Naive thymus-derived CD8-positive, alpha-beta T cell (primary cell): ENCODE measurements around the gene GPD2. TPM values are rescaled to one million over a fixed set of nuclear protein-coding genes. Genes with fewer than 3 reads are reported as not detected.

Source experiments
- ATAC-seq, 2 donors: fragments of 150-1000 bp; cut with Tn5 transposase in 1 of 2; sonication (Bioruptor Pico), chemical (Tn5 transposase) in 1 of 2; 1 replicate in 1 of 2; 2 replicates in 1 of 2; pipeline ENCODE4 v1.10.0; 2021; ENCODE audit warnings: mild to moderate bottlenecking in 2 of 2, moderate library complexity in 2 of 2
- POLR2A ChIA-PET: fragments of 350-600 bp; sonication (Branson Sonifier 250); formaldehyde crosslinking; loops from one replicate; lab custom pipeline; 2021; ENCODE audit warnings: antibody characterized with exemption; lab: Charles Lee
- DNase-seq, 10 donors: peaks; one replicate each; pipeline versions ENCODE4 v3.0.0 to v3.0.0-alpha.2; 2020 to 2022
- H3K27ac Mint-ChIP-seq, 10 donors: one replicate each; pipeline ENCODE4 v1.8.0; 2020 to 2022; ENCODE audit warnings: mild to moderate bottlenecking in 10 of 10, mixed read lengths in 10 of 10, moderate library complexity in 4 of 10, inconsistent platforms in 1 of 10
- H3K27me3 Mint-ChIP-seq, 5 donors: one replicate each; pipeline ENCODE4 v1.8.0; 2021 to 2022; ENCODE audit warnings: mixed read lengths in 5 of 5
- H3K36me3 Mint-ChIP-seq, 3 donors: one replicate each; pipeline ENCODE4 v1.8.0; 2020 to 2022; ENCODE audit warnings: mixed read lengths in 3 of 3, mild to moderate bottlenecking in 2 of 3, inconsistent platforms in 1 of 3
- H3K4me1 Mint-ChIP-seq, 4 donors: one replicate each; pipeline ENCODE4 v1.8.0; 2021 to 2022; ENCODE audit warnings: mixed read lengths in 4 of 4
- H3K4me3 Mint-ChIP-seq, 10 donors: one replicate each; pipeline ENCODE4 v1.8.0; 2020 to 2022; ENCODE audit warnings: mild to moderate bottlenecking in 10 of 10, mixed read lengths in 10 of 10, moderate library complexity in 6 of 10, inconsistent platforms in 1 of 10
- H3K9me3 Mint-ChIP-seq, 9 donors: one replicate each; pipeline ENCODE4 v1.8.0; 2020 to 2022; ENCODE audit warnings: mixed read lengths in 9 of 9, mild to moderate bottlenecking in 3 of 9, inconsistent platforms in 1 of 9, moderate library complexity in 1 of 9
- polyA plus RNA-seq, 3 donors: library from polyadenylated mRNA; unstranded; fragments of 300-500 nt; fragmentation: Illumina TruSeq; gene quantifications; one replicate each; pipeline ENCODE4 v1.2.3, GENCODE V29; 2021
- total RNA-seq, 8 experiments: library from RNA in 2 of 8; stranded (reverse) in 2 of 8; gene quantifications; one replicate each; pipeline ENCODE4 v1.2.3 and lab custom pipeline; 2021 to 2026

The GPD2 gene
- 10 to 100 TPM in 1 of 2 experiments, 1 to 10 TPM in 1; 7.3 to 10.2 TPM for total RNA-seq
- polyA plus RNA-seq: 1 to 10 TPM; 3.0 to 4.0 (median 3.9) TPM
- 13.3 to 64.5 (median 18.0) reads per million in 6 experiments for total RNA-seq (lab: John Stamatoyannopoulos, UW)

DNA sequence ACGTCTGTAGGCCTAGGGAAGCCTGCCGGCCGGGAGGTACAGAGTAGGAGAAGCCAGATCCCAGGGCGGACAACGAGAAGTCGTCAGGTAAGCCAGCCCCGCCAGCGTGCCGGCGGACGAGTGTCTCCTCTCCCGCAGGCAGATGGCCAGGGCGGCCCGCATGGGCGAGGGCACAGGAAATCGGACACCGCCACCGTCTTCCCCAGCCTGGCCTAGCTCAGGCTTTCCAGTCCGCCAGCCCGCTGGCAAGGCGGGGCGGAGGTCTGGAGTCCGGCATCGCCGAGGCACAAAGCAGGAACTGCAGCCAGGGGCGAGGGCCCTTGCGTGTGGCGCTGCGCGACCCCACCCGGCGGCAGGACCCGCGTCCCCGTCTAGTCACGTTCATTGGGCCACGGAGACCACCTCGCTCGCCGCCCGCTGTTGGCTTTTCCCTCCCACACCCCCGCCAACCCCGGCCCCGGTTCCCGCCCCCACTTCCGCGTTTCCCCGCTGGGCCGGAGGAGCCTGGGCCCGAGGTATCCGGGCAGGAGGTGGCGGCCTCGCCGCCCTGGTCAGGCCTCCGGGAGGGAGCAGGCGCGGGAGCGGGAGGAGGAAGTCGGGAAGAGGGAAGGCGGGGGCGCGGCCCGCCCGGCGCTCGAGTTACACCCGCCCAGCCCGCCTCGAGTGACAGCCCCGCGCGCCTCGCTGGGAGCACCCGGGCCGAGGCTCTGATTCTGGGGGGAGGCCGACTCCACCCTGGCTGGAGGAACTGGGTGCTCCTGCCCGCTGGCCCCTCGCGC is at the start of gene GPD2:
Gene GPD2 (plus strand): TSS at position 662 of the 779 bp plus-strand sequence. CDS start 39,727 bp downstream, outside the sequence.
- Mint-ChIP-seq H3K4me3 (peak within 1 kb of the TSS; percentile 90 to 99 (median 94)), H3K27ac (peak within 1 kb of the TSS; percentile 91 to 97 (median 94)), H3K9me3 (no peaks in the 10 kb centered on the region), H3K27me3 (no peaks in the 10 kb centered on the region), H3K36me3 (no peaks in the 10 kb centered on the region), H3K4me1 (peaks cover 17 to 37% (median 35%) of the 10 kb centered on the region in 4 donors)
- POLR2A ChIA-PET: interaction anchor here (0.9 to 3.7 kb wide), 4 partner anchors 35 to 102 kb away, joined by 7 to 32 read pairs (median 18); no protein-coding TSS in a partner anchor
- ATAC-seq (peak; percentile 68 to 76), DNase-seq (peak; percentile 28 to 76 (median 62))

DNA sequence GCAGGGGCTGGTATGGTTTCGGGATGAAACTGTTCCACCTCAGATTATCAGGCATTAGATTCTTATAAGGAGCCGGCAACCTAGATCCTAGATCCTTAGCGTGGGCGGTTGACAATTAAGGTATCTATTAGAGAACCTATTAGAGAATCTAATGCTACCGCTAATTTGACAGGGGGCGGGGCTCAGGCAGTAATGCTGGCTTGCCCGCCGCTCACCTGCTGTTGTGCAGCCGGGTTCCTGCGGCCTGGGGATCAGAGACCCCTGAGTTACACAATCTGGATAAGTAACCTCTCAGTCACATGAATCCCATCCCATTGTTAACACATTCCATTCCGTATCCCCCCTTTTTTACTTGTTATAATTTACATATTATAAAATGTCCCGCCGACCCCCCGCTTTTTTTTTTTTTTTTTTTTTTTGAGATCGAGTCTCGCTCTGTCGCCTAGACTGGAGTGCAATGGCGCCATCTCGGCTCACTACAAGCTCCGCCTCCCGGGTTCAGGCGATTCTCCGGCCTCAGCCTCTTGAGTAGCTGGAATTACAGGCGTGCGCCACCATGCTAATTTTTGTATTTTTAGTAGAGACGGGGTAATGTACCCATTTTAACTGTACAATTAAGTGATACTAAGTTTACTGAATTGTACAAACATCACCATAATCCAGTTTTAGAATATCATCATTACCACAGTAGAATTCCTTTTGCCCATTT is 42.0 kb upstream of the GPD2 start:
- Mint-ChIP-seq H3K4me3 (peak overlapping the region in 1 of 10 donors; percentile 38), H3K27ac (no peak overlapping the region), H3K36me3 (peaks cover 0 to 2% (median 0%) of the 10 kb centered on the region in 3 donors), H3K4me1 (peaks cover 2 to 14% (median 11%) of the 10 kb centered on the region in 4 donors), H3K9me3 (no peaks in the 10 kb centered on the region), H3K27me3 (peaks cover 0 to 7% (median 0%) of the 10 kb centered on the region in 5 donors)
- DNase-seq (no peak), ATAC-seq (no peak)
- POLR2A ChIA-PET: interaction anchor here (0.6 kb wide), 1 partner anchor 53 kb away, joined by 7 read pairs; no protein-coding TSS in a partner anchor

DNA sequence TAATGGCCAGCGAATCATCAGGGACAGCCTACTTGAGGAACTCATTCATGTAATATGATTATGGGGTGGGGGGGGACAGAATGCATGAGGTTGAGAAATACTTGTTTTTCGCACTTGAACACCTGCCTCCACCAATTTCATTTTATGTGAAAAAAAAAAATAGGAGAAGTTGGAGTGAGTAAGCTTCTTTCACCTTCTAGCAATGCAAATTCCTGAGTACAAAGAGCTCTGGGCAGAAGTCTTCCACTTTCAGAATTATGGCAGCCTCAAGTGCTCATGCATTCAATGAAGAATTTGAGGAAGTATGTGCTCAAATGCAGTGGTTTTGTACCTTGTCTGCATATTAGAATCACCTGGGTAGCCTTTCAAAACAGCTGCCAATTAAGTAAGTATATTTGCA is 40.1 kb upstream of the GPD2 start:
- Mint-ChIP-seq H3K4me1 (peaks cover 15 to 30% (median 26%) of the 10 kb centered on the region in 4 donors), H3K36me3 (peaks cover 0 to 6% (median 0%) of the 10 kb centered on the region in 3 donors), H3K4me3 (no peak overlapping the region), H3K27ac (no peak overlapping the region), H3K9me3 (peaks cover 0 to 6% (median 0%) of the 10 kb centered on the region in 9 donors), H3K27me3 (peaks cover 0 to 12% (median 0%) of the 10 kb centered on the region in 5 donors)
- POLR2A ChIA-PET: no interaction called here
- DNase-seq (no peak), ATAC-seq (no peak)

DNA sequence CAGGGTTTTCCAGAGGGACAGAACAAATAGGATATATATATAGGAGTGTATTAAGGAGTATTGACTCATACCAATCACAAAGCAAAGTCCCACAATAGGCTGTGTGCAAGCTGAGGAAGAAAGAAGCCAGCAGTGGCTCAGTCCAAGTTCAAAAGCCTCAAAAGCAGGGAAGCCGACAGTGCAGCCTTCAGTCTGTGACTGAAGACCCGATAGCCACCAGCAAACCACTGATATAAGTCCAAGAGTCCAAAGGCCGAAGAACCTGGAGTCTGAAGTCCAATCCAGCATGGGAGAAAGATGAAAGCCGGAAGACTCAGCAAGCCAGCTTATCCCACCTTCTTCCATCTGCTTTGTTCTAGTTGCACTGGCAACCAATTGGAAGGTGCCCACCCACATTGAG is 39.0 kb upstream of the GPD2 start:
- ATAC-seq (no peak), DNase-seq (no peak)
- peak overlapping the region in 1 of 10 donors; percentile 15 for H3K4me3 Mint-ChIP-seq

DNA sequence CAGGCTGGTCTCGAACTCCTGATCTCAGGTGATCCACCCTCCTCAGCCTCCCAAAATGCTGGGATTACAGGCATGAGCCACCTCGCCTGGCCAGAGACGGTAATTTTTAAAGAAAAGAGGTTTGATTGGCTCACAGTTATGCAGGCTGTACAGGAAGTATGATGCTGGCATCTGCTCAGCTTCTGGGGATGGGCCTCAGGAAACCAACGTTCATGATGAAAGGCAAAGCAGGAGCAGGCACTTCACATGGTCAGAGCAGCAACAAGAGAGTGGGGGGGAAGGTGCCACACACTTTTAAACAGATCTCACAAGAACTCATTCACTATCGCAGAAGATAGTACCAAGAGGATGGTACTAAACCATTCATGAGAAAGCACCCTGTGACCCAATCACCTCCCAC is 38.0 kb upstream of the GPD2 start:
- peaks cover 0 to 6% (median 0%) of the 10 kb centered on the region in 3 donors for H3K36me3 Mint-ChIP-seq
- peaks cover 15 to 36% (median 29%) of the 10 kb centered on the region in 4 donors for H3K4me1 Mint-ChIP-seq
- peaks cover 0 to 6% (median 0%) of the 10 kb centered on the region in 9 donors for H3K9me3 Mint-ChIP-seq
- no peak for ATAC-seq
- DNase-seq: peak in 1 of 10 donors; percentile 4
- peaks cover 0 to 9% (median 0%) of the 10 kb centered on the region in 5 donors for H3K27me3 Mint-ChIP-seq
- H3K27ac Mint-ChIP-seq: peak overlapping the region in 3 of 10 donors; percentile 17 to 56 (median 31)
- POLR2A ChIA-PET: no interaction called here
- peak overlapping the region in 4 of 10 donors; percentile 15 to 60 (median 52) for H3K4me3 Mint-ChIP-seq

More for the DNA sequence above, 39.0 kb upstream of the GPD2 start:
- Mint-ChIP-seq H3K36me3 (peaks cover 0 to 6% (median 0%) of the 10 kb centered on the region in 3 donors), H3K4me1 (peaks cover 15 to 36% (median 29%) of the 10 kb centered on the region in 4 donors), H3K27ac (peak overlapping the region in 3 of 10 donors; percentile 24 to 37 (median 33)), H3K9me3 (peaks cover 0 to 6% (median 0%) of the 10 kb centered on the region in 9 donors), H3K27me3 (peaks cover 0 to 12% (median 0%) of the 10 kb centered on the region in 5 donors)
- POLR2A ChIA-PET: no interaction called here

DNA sequence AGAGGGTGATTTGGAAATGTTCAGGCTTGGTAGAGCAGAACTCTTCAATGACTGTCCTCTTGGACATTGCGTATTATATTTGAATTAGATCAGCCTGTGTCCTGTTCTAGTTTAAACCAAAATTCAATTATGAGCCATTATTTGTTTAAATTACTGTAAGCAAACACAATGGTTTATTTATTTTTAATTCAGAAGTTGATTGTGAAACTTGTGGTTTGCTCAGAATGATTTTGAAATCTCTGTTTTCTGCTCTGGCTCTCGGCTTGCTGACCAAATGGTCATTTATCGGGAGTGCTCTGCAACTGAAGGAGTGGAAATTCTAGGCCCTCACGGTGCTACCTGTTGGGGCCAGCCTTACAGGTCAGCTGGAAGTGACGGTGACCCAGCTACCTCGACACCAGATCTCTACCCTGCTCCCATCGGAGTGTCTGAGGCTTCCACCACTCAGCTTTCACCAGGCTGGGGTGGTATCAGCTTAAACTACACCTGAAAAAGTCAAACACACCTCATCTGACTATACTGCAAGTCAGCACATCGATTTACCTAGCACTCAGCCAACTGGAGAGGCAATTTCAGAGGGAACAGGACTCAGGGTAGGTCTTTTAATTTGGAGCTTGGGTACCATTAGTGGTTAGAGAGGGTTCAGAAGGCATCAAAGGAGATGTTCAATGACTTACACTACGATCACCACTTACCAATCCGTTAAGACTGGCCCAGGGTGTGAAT is 36.8 kb upstream of the GPD2 start:
- peaks cover 15 to 36% (median 29%) of the 10 kb centered on the region in 4 donors for H3K4me1 Mint-ChIP-seq
- ATAC-seq (no peak), DNase-seq (no peak)
- H3K27me3 Mint-ChIP-seq: peaks cover 0 to 9% (median 0%) of the 10 kb centered on the region in 5 donors
- peak overlapping the region in 9 of 10 donors; percentile 92 to 100 (median 97) for H3K27ac Mint-ChIP-seq
- H3K4me3 Mint-ChIP-seq: peak overlapping the region; percentile 87 to 99 (median 95)
- peaks cover 0 to 6% (median 0%) of the 10 kb centered on the region in 9 donors for H3K9me3 Mint-ChIP-seq
- POLR2A ChIA-PET: interaction anchor here (0.6 to 2.8 kb wide), 5 partner anchors 39 to 736 kb away, joined by 3 to 58 read pairs (median 4); partner anchors contain the start of gene NR4A2
- peaks cover 0 to 6% (median 0%) of the 10 kb centered on the region in 3 donors for H3K36me3 Mint-ChIP-seq

DNA sequence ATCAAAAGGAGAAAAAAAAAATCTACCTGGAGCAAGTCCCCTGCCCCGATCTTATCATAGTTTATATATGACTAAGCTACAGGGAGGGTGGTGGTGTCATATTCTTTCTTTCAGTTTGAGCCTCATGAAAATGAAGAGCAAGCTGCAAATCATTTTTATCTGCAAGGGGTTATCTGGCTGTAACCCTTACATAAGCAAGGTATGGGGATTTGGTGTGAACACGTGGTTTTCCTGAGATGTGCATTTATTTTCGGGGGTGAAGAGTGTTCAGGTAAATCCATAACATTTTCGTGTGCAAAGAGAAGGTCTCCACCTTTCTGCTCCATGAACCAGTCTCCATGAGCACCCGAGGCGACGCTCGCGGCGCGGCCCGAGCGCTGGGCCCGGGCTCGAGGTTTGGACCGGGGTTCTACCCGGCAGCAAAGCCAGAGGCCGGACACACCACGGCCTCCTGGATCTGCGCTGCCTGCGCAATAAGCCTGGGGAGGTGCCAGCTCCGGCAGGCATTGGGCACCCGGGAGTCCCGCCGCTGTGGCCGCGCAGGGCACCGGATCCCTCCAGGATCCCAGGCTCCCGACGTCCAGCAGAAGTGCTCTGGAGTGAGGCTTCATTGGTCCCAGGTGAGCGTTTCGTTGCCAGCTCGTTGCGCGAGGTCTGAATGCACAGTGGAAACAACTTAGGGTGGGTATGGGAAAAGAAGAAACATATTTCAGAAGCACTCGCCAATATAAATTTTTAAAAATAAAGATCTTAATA is 36.1 kb upstream of the GPD2 start:
- peaks cover 0 to 9% (median 0%) of the 10 kb centered on the region in 5 donors for H3K27me3 Mint-ChIP-seq
- H3K4me1 Mint-ChIP-seq: peaks cover 15 to 36% (median 29%) of the 10 kb centered on the region in 4 donors
- H3K27ac Mint-ChIP-seq: peak overlapping the region; percentile 92 to 100 (median 97)
- POLR2A ChIA-PET: interaction anchor here (0.6 to 2.8 kb wide), 7 partner anchors 16 to 735 kb away, joined by 3 to 58 read pairs (median 4); partner anchors contain the start of genes GPD2 and NR4A2
- H3K9me3 Mint-ChIP-seq: peaks cover 0 to 6% (median 0%) of the 10 kb centered on the region in 9 donors
- ATAC-seq (peak; percentile 49 to 54), DNase-seq (peak in 1 of 10 donors; percentile 32)
- peaks cover 0 to 6% (median 0%) of the 10 kb centered on the region in 3 donors for H3K36me3 Mint-ChIP-seq
- H3K4me3 Mint-ChIP-seq: peak overlapping the region; percentile 87 to 99 (median 95)

DNA sequence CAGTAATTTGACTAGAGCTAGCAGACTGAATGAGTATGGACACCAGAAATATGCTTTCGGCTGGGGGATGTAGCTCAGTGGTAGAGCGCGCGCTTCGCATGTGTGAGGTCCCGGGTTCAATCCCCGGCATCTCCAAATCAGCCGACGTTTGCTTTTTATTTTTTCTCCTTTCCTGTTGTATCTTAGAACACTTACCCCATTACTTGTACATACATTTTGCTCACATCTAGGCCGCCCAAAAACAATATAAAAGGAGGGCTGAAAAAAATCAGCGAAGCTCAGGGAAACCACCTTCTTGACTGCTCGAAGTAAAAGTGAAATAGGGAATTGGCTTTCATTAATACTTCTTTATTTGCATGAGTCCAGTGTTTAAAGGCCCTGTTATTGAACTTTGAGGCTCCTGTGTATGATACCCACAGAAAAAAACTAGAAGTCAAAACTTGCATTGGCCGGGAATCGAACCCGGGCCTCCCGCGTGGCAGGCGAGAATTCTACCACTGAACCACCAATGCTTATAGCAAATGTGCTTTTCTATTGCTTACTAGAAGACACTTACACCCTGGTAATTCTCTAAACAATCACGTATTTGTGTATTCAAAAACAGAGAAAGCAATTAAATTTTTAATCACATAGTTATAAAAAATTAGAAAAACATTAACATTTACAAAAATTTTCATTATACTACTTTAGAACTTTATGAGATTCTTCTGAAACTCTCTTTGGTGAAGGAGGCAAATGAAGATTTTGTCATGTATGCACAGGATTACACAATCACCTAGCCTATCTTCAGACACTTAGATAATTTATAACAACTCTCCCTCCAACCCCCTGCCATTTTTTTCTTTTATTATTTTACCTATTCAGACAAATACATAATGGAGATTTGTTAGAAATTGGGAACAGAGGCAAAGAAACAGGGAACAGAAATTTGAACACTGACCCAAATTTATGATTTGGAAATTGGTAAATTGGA is 35.2 kb upstream of the GPD2 start:
- Mint-ChIP-seq H3K36me3 (peaks cover 0 to 4% (median 0%) of the 10 kb centered on the region in 3 donors), H3K4me3 (peak overlapping the region; percentile 87 to 99 (median 95)), H3K27me3 (peaks cover 0 to 8% (median 0%) of the 10 kb centered on the region in 5 donors), H3K27ac (peak overlapping the region; percentile 92 to 100 (median 97)), H3K9me3 (peaks cover 0 to 6% (median 0%) of the 10 kb centered on the region in 9 donors), H3K4me1 (peaks cover 15 to 36% (median 29%) of the 10 kb centered on the region in 4 donors)
- peak; percentile 81 to 84 for ATAC-seq
- POLR2A ChIA-PET: interaction anchor here (1.5 to 2.8 kb wide), 4 partner anchors 35 to 67 kb away, joined by 4 to 58 read pairs (median 30); partner anchors contain the start of genes GPD2 and NR4A2
- peak; percentile 59 to 96 (median 84) for DNase-seq

DNA sequence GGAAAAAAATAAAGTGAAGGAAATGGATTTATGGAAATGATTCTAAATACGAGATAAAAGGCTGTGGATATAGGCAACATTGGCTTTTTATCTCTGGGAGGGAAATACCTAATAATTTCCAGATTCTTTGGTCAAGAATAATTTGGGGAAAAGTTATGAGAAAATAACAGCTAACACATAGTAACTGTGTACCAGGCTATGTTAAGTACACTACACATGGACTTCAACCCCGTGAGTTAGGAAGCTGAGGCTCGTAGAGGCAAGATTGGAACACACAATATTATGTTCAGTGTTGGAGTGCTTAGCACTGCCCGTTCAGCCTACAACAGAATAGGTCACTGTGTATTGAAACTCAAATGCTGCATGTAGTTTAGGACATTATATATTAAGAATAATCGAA is 34.3 kb upstream of the GPD2 start:
- Mint-ChIP-seq H3K27me3 (peaks cover 0 to 6% (median 0%) of the 10 kb centered on the region in 5 donors), H3K27ac (peak overlapping the region in 2 of 10 donors; percentile 14 to 100), H3K9me3 (peaks cover 0 to 6% (median 0%) of the 10 kb centered on the region in 9 donors), H3K36me3 (peaks cover 0 to 4% (median 0%) of the 10 kb centered on the region in 3 donors), H3K4me3 (no peak overlapping the region), H3K4me1 (peaks cover 15 to 36% (median 29%) of the 10 kb centered on the region in 4 donors)
- ATAC-seq (no peak), DNase-seq (no peak)
- POLR2A ChIA-PET: interaction anchor here (1.7 kb wide), 1 partner anchor 34 kb away, joined by 15 read pairs; the partner anchor contains the start of gene GPD2

DNA sequence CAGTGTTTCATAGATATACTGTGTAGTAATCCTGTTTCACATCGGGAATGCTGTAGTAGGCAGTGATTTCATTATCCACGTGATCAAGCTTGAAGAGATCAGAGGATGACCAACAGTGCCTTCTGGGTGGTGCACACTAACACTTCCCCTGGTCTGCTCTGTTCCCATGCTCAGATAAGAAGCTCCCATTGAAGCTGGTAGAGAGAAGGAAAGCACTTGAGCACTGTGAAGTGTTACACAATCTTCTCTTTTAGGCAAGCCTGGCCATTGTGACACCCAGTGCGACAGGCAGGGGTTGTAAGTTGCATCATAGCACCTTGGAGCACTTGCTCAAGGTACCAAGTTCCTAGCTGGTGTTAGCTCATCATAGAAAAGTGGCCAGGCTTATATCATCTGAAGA is 30.6 kb upstream of the GPD2 start:
- Mint-ChIP-seq H3K27me3 (peaks cover 0 to 16% (median 1%) of the 10 kb centered on the region in 5 donors), H3K4me3 (no peak overlapping the region), H3K27ac (no peak overlapping the region), H3K9me3 (peaks cover 0 to 5% (median 0%) of the 10 kb centered on the region in 9 donors), H3K4me1 (peaks cover 5 to 12% (median 8%) of the 10 kb centered on the region in 4 donors), H3K36me3 (peaks cover 0 to 4% (median 0%) of the 10 kb centered on the region in 3 donors)
- POLR2A ChIA-PET: no interaction called here
- ATAC-seq (no peak), DNase-seq (no peak)
